Stimulated activated CD4-positive, alpha-beta T cell treated with anti-CD3 and anti-CD28 coated beads, TNF-alpha, amount 100 ng/mL, for 48 hours (primary cell): ENCODE measurements around the gene NDUFS3.
"Not testable (repeated sequence)": the region's sequence is repeated elsewhere in the genome, so short reads cannot be mapped to it uniquely, and the experiment has no call there.

Source experiments
- DNase-seq, 3 donors: peaks; one replicate each; pipeline ENCODE4 v3.0.0-alpha.2; 2020; ENCODE audit warnings: low read depth in 3 of 3

The NDUFS3 gene

GRCh38 chr11:47560426-47560825, 18.4 kb upstream of the NDUFS3 start:
- DNase-seq, result no peak

DNA sequence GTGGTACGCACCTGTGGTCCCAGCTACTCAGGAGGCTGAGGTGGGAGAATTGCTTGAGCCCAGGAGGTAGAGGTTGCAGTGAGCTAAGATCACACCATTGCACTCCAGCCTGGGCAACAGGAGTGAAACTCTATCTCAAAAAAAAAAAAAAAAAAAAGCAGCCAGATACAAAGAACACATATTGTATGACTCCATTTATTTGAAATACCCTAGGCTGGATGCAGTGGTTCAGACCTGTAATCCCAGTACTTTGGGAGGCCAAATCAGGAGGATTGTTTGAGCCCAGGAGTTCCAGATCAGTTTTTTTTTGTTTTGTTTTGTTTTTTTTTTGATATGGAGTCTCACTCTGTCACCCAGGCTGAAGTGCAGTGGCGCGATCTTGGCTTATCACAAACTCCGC, 16.5 kb upstream of the NDUFS3 start:
- not testable (repeated sequence) for DNase-seq

GRCh38 chr11:47564366-47564765, 14.5 kb upstream of the NDUFS3 start:
- DNase-seq, result not testable (repeated sequence)

DNA sequence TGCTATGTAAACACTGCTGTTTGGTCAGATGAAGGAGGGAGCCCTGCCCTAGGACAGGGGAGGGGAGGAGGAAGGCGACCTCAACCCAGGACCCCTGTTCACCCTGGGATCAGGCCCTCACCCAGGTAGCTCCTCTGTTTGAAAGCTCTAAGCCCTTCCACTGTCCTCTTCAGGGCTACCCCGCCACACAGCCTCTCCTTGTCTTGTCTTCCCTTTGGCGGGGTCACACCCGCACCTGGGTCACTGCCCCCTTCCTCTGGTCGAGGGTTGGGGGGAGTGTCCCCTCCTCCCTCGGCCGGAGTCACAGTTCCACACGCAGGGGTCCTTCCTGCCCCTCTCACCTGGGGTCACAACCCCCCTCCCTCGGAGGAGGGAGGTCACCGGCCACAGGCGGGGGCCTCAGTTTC, 13.9 kb upstream of the NDUFS3 start:
- DNase-seq, result no peak

DNA sequence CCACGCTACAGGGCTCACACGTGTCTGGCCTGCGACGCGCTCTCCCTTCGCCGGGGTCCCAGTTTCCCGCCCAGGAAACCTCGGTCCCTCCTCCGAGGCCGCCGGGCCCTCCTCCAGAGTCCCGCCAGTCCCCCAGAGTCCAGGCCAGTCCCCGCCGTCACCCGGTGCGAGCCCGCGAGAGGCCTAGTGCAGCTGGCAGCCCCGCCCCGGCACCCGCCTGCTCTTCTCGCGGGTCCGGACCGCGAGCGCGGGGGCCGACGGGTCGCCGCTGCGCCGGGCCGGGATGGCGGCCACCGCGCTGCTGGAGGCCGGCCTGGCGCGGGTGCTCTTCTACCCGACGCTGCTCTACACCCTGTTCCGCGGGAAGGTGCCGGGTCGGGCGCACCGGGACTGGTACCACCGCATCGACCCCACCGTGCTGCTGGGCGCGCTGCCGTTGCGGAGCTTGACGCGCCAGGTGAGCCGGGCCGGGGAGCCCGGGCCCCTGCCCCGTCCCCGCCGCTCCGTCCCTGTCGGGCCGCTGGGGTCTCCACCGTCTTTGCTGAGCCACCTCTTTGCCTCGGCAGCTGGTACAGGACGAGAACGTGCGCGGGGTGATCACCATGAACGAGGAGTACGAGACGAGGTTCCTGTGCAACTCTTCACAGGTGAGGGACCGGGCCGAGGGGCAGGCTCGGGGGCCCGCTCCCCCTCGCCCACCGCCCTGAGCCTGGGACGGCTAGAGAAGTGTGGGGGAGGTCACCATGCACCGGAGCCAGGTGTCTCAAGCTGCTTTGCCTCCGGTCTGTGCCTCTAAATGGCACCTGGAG, 13.3 kb upstream of the NDUFS3 start, which contains the start of gene PTPMT1:
PTPMT1 (plus strand) TSS at position 260 of the 809 bp plus-strand sequence; CDS start at position 284, 24 bp downstream.
- peak; percentile 40 to 68 (median 46) for DNase-seq

GRCh38 chr11:47566149-47566698, 12.7 kb upstream of the NDUFS3 start:
- DNase-seq, result no peak

GRCh38 chr11:47569646-47570045, 9.2 kb upstream of the NDUFS3 start:
- no peak for DNase-seq

DNA sequence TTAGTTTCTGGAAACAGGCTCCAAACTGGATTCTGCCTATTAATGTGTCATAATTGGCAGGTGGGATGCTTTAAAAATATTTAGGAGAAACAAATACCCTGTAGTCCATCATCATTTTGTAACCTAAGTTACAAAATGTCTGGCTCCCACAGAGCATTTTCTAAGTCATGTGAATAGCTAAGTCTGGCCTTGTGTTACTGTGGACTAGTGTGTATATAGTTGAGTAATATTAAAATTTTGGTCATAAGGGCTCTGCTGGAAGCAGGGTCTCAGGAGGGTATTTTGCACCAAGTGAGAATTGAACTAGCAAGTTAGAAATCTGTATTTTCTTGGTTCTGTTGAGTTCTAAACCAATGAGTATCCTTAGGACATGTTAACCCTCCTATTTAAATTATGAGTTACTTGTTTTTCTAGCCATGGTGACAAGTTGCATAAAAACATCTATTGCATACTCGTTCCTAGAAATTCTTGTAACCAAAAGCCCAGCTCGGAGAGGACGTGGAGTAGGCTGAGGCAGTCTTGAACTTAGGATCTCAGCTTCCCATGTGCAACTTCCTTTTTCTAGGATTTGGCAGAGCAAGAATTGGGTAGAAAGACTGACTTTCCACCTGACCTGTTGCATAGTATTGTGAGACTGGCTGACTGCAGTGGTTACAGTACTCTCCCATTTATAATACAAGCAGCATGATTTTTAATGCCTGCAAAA, 8.1 kb upstream of the NDUFS3 start:
- DNase-seq, result no peak

DNA sequence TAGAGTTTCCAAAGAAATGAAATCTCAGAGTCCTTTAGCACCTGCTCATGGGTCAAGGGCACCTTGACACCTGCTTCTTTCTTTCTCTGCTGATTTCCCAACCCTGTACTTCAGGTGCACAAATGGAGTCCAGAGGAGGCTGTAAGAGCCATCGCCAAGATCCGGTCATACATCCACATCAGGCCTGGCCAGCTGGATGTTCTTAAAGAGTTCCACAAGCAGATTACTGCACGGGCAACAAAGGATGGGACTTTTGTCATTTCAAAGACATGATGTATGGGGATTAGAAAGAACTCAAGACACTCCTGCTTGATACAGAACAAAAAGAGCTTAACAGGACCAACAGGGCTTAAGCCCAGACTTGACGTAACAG, 7.5 kb upstream of the NDUFS3 start:
- DNase-seq, result no peak

DNA sequence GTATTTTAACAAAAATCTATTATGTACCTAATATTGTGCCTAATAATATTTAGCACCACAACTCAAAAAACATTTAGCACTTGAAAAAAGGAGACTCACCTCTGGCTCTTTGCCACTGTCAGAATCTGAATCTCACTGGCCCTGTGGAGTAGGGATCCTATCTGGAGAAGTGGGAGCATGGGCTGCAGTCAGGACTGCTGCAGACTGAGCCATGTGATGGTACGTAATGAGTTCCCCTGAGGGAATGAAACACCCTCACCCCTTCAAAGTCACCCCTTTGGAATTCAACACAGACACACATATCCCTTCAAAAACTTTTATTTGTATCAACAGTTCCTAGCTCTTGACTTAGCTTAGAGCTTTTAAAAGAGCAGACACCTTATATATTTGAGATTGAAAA, 7.0 kb upstream of the NDUFS3 start:
- DNase-seq, result no peak

- no peak for DNase-seq
Observed at GRCh38 chr11:47572715-47573255, 6.1 kb upstream of the NDUFS3 start.

- no peak for DNase-seq
Observed at GRCh38 chr11:47573321-47573720, 5.6 kb upstream of the NDUFS3 start.

DNA sequence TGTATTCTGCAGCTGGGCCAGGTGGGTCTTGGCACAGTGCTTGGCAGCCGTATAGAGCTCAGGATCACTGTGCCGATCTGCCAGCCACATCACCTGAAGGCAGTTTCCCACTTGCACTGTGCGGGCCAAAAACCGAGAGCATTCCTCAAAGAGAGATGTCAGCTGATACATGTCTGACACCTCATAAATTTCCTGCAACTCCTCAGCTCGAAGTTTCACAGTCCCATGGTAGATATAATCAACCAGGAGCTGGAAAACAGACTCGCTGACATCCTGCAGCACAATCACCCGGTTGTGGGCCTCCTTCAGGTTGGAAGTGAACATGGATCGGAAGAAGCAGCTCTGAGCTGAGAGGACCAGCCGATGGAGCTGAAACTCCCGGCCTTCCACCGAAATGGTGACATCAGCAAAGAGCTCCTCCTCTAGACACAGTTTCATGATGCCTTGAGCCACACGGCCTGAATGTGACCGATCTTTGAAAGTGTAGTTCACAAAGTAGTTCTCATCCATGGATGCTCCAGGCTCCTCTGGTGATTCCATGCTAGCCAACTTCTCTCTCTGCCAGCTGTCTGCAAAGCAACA, 1.3 kb upstream of the NDUFS3 start:
- no peak for DNase-seq

DNA sequence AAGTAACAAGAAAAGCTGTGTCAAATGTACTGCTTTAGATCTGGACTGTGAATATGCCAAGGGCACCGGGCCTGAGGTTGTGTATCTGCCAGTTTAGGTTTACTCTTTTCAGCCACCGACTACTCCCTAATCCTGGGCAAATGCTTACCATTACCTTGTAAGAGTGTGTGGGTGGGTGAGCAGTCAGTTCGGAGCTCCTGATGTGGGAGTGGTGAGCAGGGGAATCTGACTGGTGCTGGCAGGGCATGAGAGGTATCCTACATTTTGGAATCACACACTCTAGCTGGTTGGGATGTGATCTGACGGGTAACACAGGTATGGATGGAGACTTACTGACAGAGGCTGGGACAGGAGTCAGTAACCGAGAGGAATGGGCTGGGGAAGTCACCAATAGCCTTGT, 5.0 kb downstream of the NDUFS3 start:
- DNase-seq, result no peak

DNA sequence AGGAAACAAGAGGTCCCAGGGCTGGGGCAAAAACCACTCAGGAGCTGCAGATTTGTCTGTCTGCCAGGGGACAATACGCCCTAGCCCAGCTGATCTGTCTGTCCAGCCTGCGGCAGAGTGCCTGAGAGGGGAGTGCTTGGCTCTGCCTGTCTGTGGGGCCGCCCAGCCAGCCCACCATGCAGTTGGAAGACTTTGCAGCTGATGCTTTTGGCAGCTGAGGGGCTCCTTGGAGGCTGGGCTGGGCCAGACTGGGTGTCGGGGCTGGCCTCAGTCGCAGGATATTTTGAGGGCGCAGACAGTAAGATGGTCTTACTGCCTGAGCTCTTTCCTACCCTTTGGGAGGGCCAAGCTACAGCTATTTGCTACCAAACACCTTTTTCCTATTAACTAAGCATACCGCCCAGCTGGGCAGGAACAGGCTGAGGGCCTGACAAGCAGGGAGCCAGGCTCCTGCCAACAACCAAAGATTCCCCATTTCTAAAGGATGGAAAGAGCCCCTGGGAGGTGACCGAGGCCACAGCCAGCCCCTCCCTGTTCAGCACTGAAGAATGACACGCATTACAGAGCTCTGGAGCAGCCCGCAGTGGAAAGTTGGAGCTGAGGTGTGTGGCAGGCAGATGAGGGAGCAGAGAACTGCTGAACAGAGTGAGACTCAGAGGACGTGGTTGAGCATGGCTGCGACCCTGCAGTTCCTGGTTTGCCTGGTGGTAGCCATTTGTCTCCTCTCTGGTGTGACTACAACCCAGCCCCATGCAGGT, 7.4 kb downstream of the NDUFS3 start, which contains the start of gene FAM180B:
FAM180B (plus strand) TSS at position 581 of the 758 bp plus-strand sequence; CDS start at position 672, 91 bp downstream.
- no peak for DNase-seq

GRCh38 chr11:47587039-47587716, 8.3 kb downstream of the NDUFS3 start:
- DNase-seq, result no peak

GRCh38 chr11:47587723-47588326, 9.0 kb downstream of the NDUFS3 start:
- no peak for DNase-seq

GRCh38 chr11:47589118-47589517, 10.2 kb downstream of the NDUFS3 start:
- DNase-seq, result no peak

- no peak for DNase-seq
Observed at GRCh38 chr11:47589584-47589976, 10.7 kb downstream of the NDUFS3 start.
